Stimulated activated CD4-positive, alpha-beta T cell treated with anti-CD3 and anti-CD28 coated beads, Interleukin-1b, Interleukin-23, amount 100 ng/mL, for 24 hours (primary cell): ENCODE measurements around the gene C1QTNF12.

Experiments
- DNase-seq, 4 experiments: peaks; one replicate each; pipeline ENCODE4 v3.0.0-alpha.2; 2020; ENCODE audit warnings: low read depth in 4 of 4, low spot score in 1 of 4

The C1QTNF12 gene

DNA sequence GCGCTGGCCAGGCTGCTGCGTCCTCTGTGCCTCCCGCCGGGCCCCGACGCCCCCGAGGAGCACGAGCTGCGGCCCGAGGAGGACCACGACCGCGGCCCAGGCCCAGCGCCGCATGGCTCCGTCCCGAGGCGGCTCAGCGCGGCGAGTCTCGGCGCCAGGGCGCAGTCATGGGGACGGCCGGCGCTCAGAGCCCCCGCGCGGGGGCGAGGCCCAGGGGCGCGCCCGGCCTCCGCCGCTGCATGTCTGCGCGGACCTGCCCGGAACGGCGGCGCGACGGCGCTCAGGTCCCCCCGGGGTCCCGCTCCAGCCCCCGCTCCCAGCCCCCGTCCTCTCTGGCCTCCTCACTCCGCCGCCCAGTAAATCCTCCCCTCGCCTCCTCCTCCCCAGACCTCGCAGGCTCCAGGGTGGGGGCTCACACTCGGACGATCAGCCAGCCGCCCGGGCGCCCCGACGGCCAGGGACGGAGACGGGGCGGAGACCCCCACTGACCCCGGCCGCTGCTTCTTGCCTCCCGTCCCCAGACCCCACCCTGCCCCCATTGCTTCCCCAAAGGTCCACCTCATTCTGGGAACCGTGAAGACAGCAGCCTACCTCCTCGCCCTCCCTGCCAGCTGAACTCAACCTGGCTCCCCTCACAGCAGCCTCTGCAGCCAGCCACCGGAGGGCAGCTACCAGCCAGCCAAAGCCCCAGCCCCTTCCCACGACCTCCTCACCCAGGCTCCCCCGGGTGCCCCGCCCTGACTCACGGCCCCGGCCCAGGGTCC is at the start of gene C1QTNF12:
C1QTNF12 (minus strand) TSS at position 146 of the 764 bp plus-strand sequence; CDS start at position 114, 32 bp downstream.
- no peak for DNase-seq

DNA sequence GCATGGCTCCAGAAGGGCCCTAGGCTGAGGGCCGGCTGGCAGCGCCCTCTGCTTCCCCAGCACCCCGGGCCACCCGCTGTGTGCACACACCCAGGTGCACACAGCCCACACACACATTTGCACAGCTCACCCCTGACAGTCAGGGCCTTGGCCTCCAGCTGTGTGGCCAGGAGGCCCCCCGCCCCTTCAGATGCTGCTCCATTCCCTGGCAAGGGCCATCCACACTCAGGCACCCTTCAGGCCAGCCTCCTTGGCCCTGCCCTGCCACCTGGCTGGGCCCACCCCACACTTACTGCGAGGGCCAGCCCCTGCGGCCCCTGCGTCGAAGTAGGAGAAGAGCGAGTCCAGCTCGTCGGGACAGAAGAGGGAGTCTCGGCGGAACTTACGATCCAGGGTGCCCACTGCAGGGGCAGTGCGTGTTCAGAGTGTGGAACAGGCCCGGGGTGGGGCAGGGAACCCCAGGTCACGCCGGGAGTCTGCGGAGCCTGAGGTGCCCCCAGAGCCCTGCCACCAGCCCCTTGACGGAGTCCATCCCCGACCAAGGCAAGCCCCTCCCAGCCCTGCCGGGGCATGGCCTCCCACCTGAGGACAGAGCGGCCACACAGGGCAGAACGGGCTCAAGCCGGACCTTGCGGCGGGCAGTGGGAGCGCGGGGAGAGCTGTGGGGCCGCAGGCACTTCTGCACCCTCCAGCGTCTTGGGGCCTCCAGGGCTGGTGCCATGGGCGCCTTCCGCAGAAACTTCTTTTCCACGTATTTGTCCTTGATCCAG is 48.8 kb upstream of the C1QTNF12 start:
- DNase-seq = no peak

- DNase-seq = no peak
Measured at GRCh38 chr1:1294250-1294890, 47.8 kb upstream of the C1QTNF12 start.

- DNase-seq = no peak
Measured at GRCh38 chr1:1293263-1294249, 47.0 kb upstream of the C1QTNF12 start.

GRCh38 chr1:1292851-1293250 is 46.3 kb upstream of the C1QTNF12 start:
- DNase-seq = no peak

- no peak for DNase-seq
Measured at GRCh38 chr1:1292442-1292779, 45.9 kb upstream of the C1QTNF12 start.

GRCh38 chr1:1291548-1292441 is 45.3 kb upstream of the C1QTNF12 start:
- DNase-seq = peak in 3 of 4 experiments; percentile 37 to 53 (median 43)

DNA sequence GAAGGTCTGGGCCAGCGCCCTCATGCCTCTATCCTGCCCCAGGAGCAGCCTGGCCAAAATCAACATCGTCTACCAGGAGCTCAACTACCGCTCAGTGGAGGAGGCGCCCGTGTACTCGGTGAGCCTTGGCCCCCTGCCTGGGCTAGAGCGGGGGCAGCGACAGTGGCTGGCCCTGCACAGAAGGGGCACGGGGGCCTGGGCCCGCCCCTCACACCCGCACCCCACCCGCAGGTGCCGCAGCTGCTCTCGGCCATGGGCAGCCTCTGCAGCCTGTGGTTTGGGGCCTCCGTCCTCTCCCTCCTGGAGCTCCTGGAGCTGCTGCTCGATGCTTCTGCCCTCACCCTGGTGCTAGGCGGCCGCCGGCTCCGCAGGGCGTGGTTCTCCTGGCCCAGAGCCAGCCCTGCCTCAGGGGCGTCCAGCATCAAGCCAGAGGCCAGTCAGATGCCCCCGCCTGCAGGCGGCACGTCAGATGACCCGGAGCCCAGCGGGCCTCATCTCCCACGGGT is 44.6 kb upstream of the C1QTNF12 start:
- DNase-seq = no peak

- DNase-seq = peak in 3 of 4 experiments; percentile 39 to 60 (median 47)
Measured at GRCh38 chr1:1290238-1290731, 43.8 kb upstream of the C1QTNF12 start.

DNA sequence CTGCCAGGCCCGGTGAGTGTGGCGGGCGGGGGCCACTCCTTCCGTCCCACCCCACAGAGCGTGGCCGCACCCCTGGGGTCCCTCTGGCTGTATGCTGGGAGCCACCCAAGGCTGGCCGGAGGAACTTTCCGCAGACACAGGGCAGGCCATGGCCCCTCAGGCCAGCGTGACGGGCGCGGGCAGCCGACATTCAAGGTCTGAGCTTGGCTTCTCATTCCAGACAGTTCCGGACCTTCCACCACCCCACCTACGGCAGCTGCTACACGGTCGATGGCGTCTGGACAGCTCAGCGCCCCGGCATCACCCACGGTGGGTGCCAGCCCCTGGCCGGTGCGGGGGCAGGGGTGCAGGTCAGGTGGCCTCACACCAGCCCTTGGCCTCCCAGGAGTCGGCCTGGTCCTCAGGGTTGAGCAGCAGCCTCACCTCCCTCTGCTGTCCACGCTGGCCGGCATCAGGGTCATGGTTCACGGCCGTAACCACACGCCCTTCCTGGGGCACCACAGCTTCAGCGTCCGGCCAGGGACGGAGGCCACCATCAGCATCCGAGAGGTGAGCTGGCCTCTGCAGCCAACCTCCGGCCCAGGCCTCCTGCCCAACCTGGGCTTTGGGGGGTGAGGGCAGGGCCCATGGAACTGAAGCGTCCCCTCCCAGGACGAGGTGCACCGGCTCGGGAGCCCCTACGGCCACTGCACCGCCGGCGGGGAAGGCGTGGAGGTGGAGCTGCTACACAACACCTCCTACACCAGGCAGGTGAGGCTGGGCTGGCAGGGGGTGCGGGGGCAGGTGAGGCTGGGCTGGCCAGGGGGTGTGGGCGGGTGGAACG is 41.0 kb upstream of the C1QTNF12 start:
- no peak for DNase-seq

GRCh38 chr1:1286313-1287261 is 40.1 kb upstream of the C1QTNF12 start:
- DNase-seq = no peak

GRCh38 chr1:1285611-1286311 is 39.2 kb upstream of the C1QTNF12 start:
- DNase-seq = no peak

GRCh38 chr1:1285102-1285571 is 38.6 kb upstream of the C1QTNF12 start:
- no peak for DNase-seq

- no peak for DNase-seq
Measured at GRCh38 chr1:1284221-1285101, 37.9 kb upstream of the C1QTNF12 start.

- no peak for DNase-seq
Measured at GRCh38 chr1:1283821-1284220, 37.3 kb upstream of the C1QTNF12 start.

DNA sequence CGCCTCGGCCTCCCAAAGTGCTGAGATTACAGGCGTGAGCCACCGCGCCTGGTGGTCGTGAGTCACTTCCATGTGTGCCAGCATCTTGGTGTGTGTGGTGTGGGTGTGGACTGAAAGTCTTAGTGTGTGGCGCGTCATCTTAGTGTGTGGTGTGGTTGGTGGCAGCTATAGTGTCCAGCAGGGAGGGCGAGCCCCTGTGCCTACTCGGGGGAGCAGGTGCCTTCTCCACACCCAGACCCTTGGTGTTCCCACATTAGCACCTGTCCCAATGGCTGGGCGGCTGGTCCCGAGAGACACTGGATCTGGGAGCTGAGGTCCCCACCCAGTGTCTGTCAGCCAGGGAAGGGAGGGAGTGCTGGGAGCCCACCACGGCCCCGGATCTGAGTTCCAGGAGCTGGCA is 36.5 kb upstream of the C1QTNF12 start:
- no peak for DNase-seq
